NCI-H510A (cell line): ENCODE data around the gene P3H2.
"Not testable (repeated sequence)": the region's sequence is repeated elsewhere in the genome, so short reads cannot be mapped to it uniquely, and the experiment has no call there.

Experiments used
- DNase-seq: peaks from one replicate; lab custom pipeline; 2025; lab: John Stamatoyannopoulos, UW

Gene P3H2

GRCh38 chr3:190120269-190121060 lies at the start of gene P3H2:
P3H2 (minus strand) TSS chr3:190120897; CDS start chr3:190120731, 166 bp downstream.
- DNase-seq = peak; percentile 77

- DNase-seq = no peak
Measured at GRCh38 chr3:190169877-190170276, 49.2 kb upstream of the P3H2 start.

- no peak for DNase-seq
Measured at GRCh38 chr3:190169243-190169642, 48.5 kb upstream of the P3H2 start.

GRCh38 chr3:190167936-190168680 lies 47.4 kb upstream of the P3H2 start:
- no peak for DNase-seq

GRCh38 chr3:190166948-190167347 lies 46.3 kb upstream of the P3H2 start:
- DNase-seq = no peak

- no peak for DNase-seq
Measured at GRCh38 chr3:190165253-190165652, 44.6 kb upstream of the P3H2 start.

GRCh38 chr3:190162013-190162412 lies 41.3 kb upstream of the P3H2 start:
- DNase-seq = not testable (repeated sequence)

GRCh38 chr3:190159902-190160435 lies 39.3 kb upstream of the P3H2 start:
- no peak for DNase-seq

GRCh38 chr3:190158261-190158660 lies 37.6 kb upstream of the P3H2 start:
- DNase-seq = no peak

GRCh38 chr3:190155752-190156151 lies 35.1 kb upstream of the P3H2 start:
- no peak for DNase-seq

- no peak for DNase-seq
Measured at GRCh38 chr3:190150681-190151080, 30.0 kb upstream of the P3H2 start.

- not testable (repeated sequence) for DNase-seq
Measured at GRCh38 chr3:190149830-190150619, 29.3 kb upstream of the P3H2 start.

- not testable (repeated sequence) for DNase-seq
Measured at GRCh38 chr3:190144793-190145192, 24.1 kb upstream of the P3H2 start.

- DNase-seq = no peak
Measured at GRCh38 chr3:190142041-190142440, 21.3 kb upstream of the P3H2 start.

- DNase-seq = no peak
Measured at GRCh38 chr3:190139365-190139764, 18.7 kb upstream of the P3H2 start.

GRCh38 chr3:190132371-190132770 lies 11.7 kb upstream of the P3H2 start:
- DNase-seq = no peak

GRCh38 chr3:190131329-190131728 lies 10.6 kb upstream of the P3H2 start:
- DNase-seq = no peak

- no peak for DNase-seq
Measured at GRCh38 chr3:190130696-190131095, 10.0 kb upstream of the P3H2 start.

- no peak for DNase-seq
Measured at GRCh38 chr3:190130037-190130436, 9.3 kb upstream of the P3H2 start.

- no peak for DNase-seq
Measured at GRCh38 chr3:190127797-190128196, 7.1 kb upstream of the P3H2 start.

- DNase-seq = no peak
Measured at GRCh38 chr3:190127195-190127594, 6.5 kb upstream of the P3H2 start.

GRCh38 chr3:190125436-190126068 lies 4.9 kb upstream of the P3H2 start:
- DNase-seq = no peak
